HepG2 (cell line): ENCODE data around the gene GK. TPM values are rescaled to one million over a fixed set of nuclear protein-coding genes. Genes with fewer than 3 reads are reported as not detected.
"Not testable (repeated sequence)": the region's sequence is repeated elsewhere in the genome, so short reads cannot be mapped to it uniquely, and the experiment has no call there.

Experiments used
- ATAC-seq: fragments of 200-7000 bp; cut with Tn5 transposase; 3 replicates; pipeline ENCODE4 v1.9.1; 2020; ENCODE audit warnings: mild to moderate bottlenecking, moderate library complexity
- BruUV-seq: library from RNA; stranded (reverse); fragments of 400-500 nt; replicated peaks from 2 replicates; lab custom pipeline; 2021; lab: Mats Ljungman, UMichigan
- CTCF ChIA-PET: fragments of 300-600 bp; formaldehyde crosslinking; extraction: SDS; loops from one replicate; lab custom pipeline; 2021; ENCODE audit warnings: low total read pairs, inconsistent platforms, low intra/inter-chr PET ratio; lab: Yijun Ruan, JAX
- POLR2A ChIA-PET: fragments of 350-600 bp; sonication (Branson Sonifier 250); formaldehyde crosslinking; loops from one replicate; lab custom pipeline; 2020; ENCODE audit warnings: antibody characterized with exemption, inconsistent platforms; lab: Yijun Ruan, JAX
- DNase-seq: peaks from one replicate; pipeline ENCODE4 v3.0.0-alpha.2; 2015; ENCODE audit warnings: low spot score
- FAIRE-seq: peaks from 3 replicates; lab custom pipeline; 2011; peaks lifted over from hg19 to GRCh38; lab: Jason Lieb, UNC
- H2AFZ ChIP-seq: one replicate; pipeline ENCODE4 v1.6.1; 2011; ENCODE audit warnings: low read length, inconsistent platforms
- H3K27ac ChIP-seq: fragments of 300-600 bp; 3 replicates; pipeline ENCODE4 v1.8.0; 2011; ENCODE audit warnings: mixed run types, mild to moderate bottlenecking, mixed read lengths, low read length, inconsistent platforms; ENCODE audit not compliant: insufficient read depth; ENCODE audit errors: extremely low read length
- H3K27me3 ChIP-seq, 2 experiments: fragments of 200-600 bp in 1 of 2; 2 replicates in 1 of 2; 3 replicates in 1 of 2; pipeline versions ENCODE4 v1.6.0 to v1.8.0; 2011; ENCODE audit warnings: low read length in 2 of 2, mild to moderate bottlenecking in 2 of 2, moderate library complexity in 2 of 2, inconsistent platforms in 1 of 2; ENCODE audit not compliant: insufficient read depth in 2 of 2, control insufficient read depth in 1 of 2
- H3K36me3 ChIP-seq, 2 experiments: fragments of 200-600 bp in 1 of 2; replicated peaks in 1 of 2; 2 replicates in 1 of 2; 3 replicates in 1 of 2; pipeline versions ENCODE4 v1.5.1 to v1.8.0; 2011; ENCODE audit warnings: low read length in 2 of 2, inconsistent platforms in 1 of 2; ENCODE audit not compliant: insufficient read depth in 2 of 2, control insufficient read depth in 1 of 2
- H3K4me1 ChIP-seq: 2 replicates; pipeline ENCODE4 v1.5.1; 2012; ENCODE audit warnings: low read length, inconsistent platforms; ENCODE audit not compliant: insufficient read depth
- H3K4me2 ChIP-seq: 2 replicates; pipeline ENCODE4 v1.6.0; 2011; ENCODE audit warnings: low read depth, low read length, inconsistent platforms
- H3K4me3 ChIP-seq, 3 experiments: fragments of 200-600 bp in 1 of 3; sonication (generic), shearing (Covaris generic) in 1 of 3; replicated peaks in 1 of 3; 2 replicates each; pipeline ENCODE4 v1.5.1; 2011 to 2016; ENCODE audit warnings: low read length in 3 of 3, inconsistent platforms in 2 of 3, low read depth in 2 of 3, mild to moderate bottlenecking in 2 of 3, control low read depth in 1 of 3, mixed read lengths in 1 of 3; ENCODE audit not compliant: insufficient read depth in 1 of 3
- H3K79me2 ChIP-seq: one replicate; pipeline ENCODE4 v1.6.1; 2011; ENCODE audit warnings: low read length, inconsistent platforms; ENCODE audit not compliant: insufficient read depth
- H3K9ac ChIP-seq: 2 replicates; pipeline ENCODE4 v1.6.0; 2011; ENCODE audit warnings: mild to moderate bottlenecking, low read depth, low read length, inconsistent platforms; ENCODE audit not compliant: insufficient read depth
- H3K9me3 ChIP-seq: 2 replicates; pipeline ENCODE4 v1.5.1; 2012; ENCODE audit warnings: mild to moderate bottlenecking, low read length
- H4K20me1 ChIP-seq: 2 replicates; pipeline ENCODE4 v1.6.0; 2011; ENCODE audit warnings: inconsistent platforms, mild to moderate bottlenecking, low read length, moderate library complexity; ENCODE audit not compliant: insufficient read depth
- FIP1L1 ChIP-seq: fragments of 200-400 bp; formaldehyde crosslinking; IDR thresholded peaks from 2 replicates; pipeline ENCODE4 v1.6.1; 2018; ENCODE audit warnings: low read depth, mild to moderate bottlenecking, low read length, moderate library complexity, borderline replicate concordance; ENCODE audit not compliant: insufficient read depth
- NR2F6 ChIP-seq, 2 experiments: IDR thresholded peaks; 2 replicates each; pipeline ENCODE4 v1.6.1; 2016; ENCODE audit warnings: antibody characterized with exemption in 1 of 2, mild to moderate bottlenecking in 1 of 2
- PHF5A ChIP-seq: IDR thresholded peaks from one replicate; pipeline ENCODE4 v1.6.1; 2018; ENCODE audit warnings: low read depth, missing genetic modification reagents; ENCODE audit not compliant: unreplicated experiment
- TERF1 ChIP-seq: sonication (generic); formaldehyde crosslinking; IDR thresholded peaks from 2 replicates; pipeline ENCODE4 v1.8.0; 2022; ENCODE audit warnings: mild to moderate bottlenecking, missing genetic modification reagents, moderate library complexity
- ZNF224 ChIP-seq: sonication (generic); formaldehyde crosslinking; IDR thresholded peaks from 2 replicates; pipeline ENCODE4 v1.5.0; 2020; ENCODE audit warnings: mild to moderate bottlenecking, missing genetic modification reagents
- ZNF883 ChIP-seq: sonication (generic); formaldehyde crosslinking; IDR thresholded peaks from 2 replicates; pipeline ENCODE4 v1.5.1; 2020; ENCODE audit warnings: mild to moderate bottlenecking, missing genetic modification reagents; ENCODE audit errors: not compliant biosample characterization
- ZSCAN21 ChIP-seq: sonication (generic); formaldehyde crosslinking; IDR thresholded peaks from 2 replicates; pipeline ENCODE4 v1.8.0; 2022; ENCODE audit warnings: mild to moderate bottlenecking, missing genetic modification reagents, moderate library complexity, borderline replicate concordance
- WGBS: methylation state at CpG from one replicate; pipeline ENCODE4 v1.1.6; 2017; ENCODE audit warnings: low lambda C conversion rate; 5-methylcytosine and 5-hydroxymethylcytosine counted together
- in situ Hi-C: cut with HindIII; loops from 2 replicates; pipeline ENCODE4 v1.10.0; 2017; ENCODE audit warnings: low pct_unique_long_range_greater_than_20kb; ENCODE audit not compliant: extremely low pct_ligation_motif_present
- intact Hi-C: fragments of 100-400 bp; cut with micrococcal nuclease; formaldehyde crosslinking; loops from one replicate; pipeline ENCODE4 v1.10.0; 2022; ENCODE audit not compliant: unreplicated experiment
- polyA plus RNA-seq, 8 experiments: library from polyadenylated mRNA; depleted of rRNA in 3 of 8; stranded (reverse) in 7 of 8; unstranded in 1 of 8; fragments of >200 nt; fragmentation: Illumina TruSeq in 4 of 8; extraction: Trizol in 4 of 8; gene quantifications; 2 replicates each; pipeline versions ENCODE4 v1.2.1 to v1.2.3, GENCODE V29; 2011 to 2016; ENCODE audit warnings: low read depth in 4 of 8, missing spikeins in 1 of 8, mixed read lengths in 1 of 8; ENCODE audit not compliant: insufficient read depth in 1 of 8
- total RNA-seq, 5 experiments: library from RNA; depleted of rRNA; stranded (reverse); fragments of >200 nt; fragmentation: Illumina TruSeq; extraction: Trizol; gene quantifications; 2 replicates each; pipeline ENCODE4 v1.2.3, GENCODE V29; 2016; ENCODE audit warnings: low read depth in 1 of 5
- TF ChIP-seq, protein P1 (sequence below): IDR thresholded peaks from 2 replicates; pipeline ENCODE4 v1.6.1; 2016; ENCODE audit warnings: low read depth, missing genetic modification reagents, missing compliant biosample characterization
- TF ChIP-seq, protein P2 (sequence below), 2 experiments: sonication (generic) in 1 of 2; formaldehyde crosslinking in 1 of 2; IDR thresholded peaks; 2 replicates each; pipeline versions ENCODE4 v1.4.0 to v1.6.1; 2018 to 2020; ENCODE audit warnings: missing genetic modification reagents in 2 of 2, borderline replicate concordance in 1 of 2, low read depth in 1 of 2, mild to moderate bottlenecking in 1 of 2, missing biosample characterization in 1 of 2

The GK gene
- total and polyA plus RNA-seq, 2 of the 13 experiments (the other 11 are each of a cell fraction or from before 2014, with no cell fraction given), result 64.2 to 265 TPM

- H3K36me3 ChIP-seq, H3K27me3 ChIP-seq, H3K4me3 ChIP-seq, BruUV-seq, ATAC-seq, H3K79me2 ChIP-seq, H2AFZ ChIP-seq, H3K9ac ChIP-seq, in situ Hi-C loops, H3K27ac ChIP-seq, POLR2A ChIA-PET, FAIRE-seq, DNase-seq, H4K20me1 ChIP-seq, H3K4me1 ChIP-seq, CTCF ChIA-PET, intact Hi-C loops, H3K4me2 ChIP-seq, H3K9me3 ChIP-seq: not testable (repeated sequence)
- WGBS, result 16% methylated on average over 7 of the region's 7 CpGs
Measured at GRCh38 chrX:30773764-30774163, 120.5 kb downstream of the GK start.

DNA sequence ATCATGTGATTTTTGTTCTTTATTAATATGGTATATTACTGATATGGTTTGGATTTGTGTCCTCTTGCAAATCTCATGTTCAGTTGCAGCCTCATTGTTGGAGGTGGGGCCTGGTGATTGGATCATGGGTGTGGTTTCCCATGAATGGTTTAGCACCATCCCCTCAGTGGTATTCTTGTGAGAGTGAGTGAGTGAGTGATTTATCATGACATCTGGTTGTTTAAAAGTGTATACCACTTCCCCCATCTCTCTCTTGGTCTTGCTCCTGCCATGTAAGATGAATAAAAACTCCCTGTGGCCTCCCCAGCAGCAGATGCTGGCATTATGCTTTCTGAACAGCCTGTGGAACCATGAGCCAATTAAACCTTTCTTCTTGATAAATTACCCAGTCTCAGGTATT, 124.4 kb downstream of the GK start:
- Histone ChIP-seq H3K79me2 (no peaks in the 10 kb centered on the region), H3K4me3 (no peak overlapping the region), H3K9me3 (no peaks in the 10 kb centered on the region), H4K20me1 (no peaks in the 10 kb centered on the region), H3K27me3 (no peaks in the 10 kb centered on the region), H2AFZ (no peak overlapping the region), H3K36me3 (no peaks in the 10 kb centered on the region), H3K27ac (no peak overlapping the region), H3K4me2 (no peak overlapping the region), H3K4me1 (no peaks in the 10 kb centered on the region), H3K9ac (no peak overlapping the region)
- BruUV-seq, result no TSS peak
- intact Hi-C loops, result no loop called here
- DNase-seq (no peak), ATAC-seq (no peak), FAIRE-seq (no peak)
- CTCF ChIA-PET, result no interaction called here
- in situ Hi-C loops, result no loop called here
- POLR2A ChIA-PET, result no interaction called here
- TF ChIP-seq ZNF883 (CRISPR knock-in tag) (no peak), NR2F6 (IDR thresholded peaks at IDR 0.05) (no peak), NR2F6 (CRISPR knock-in tag; IDR thresholded peaks at IDR 0.05) (no peak), ZSCAN21 (no peak), PHF5A (CRISPR knock-in tag) (no peak), FIP1L1 (no peak), TERF1 (CRISPR knock-in tag) (no peak), ZNF224 (CRISPR knock-in tag) (no peak)
- TF ChIP-seq, protein P1, sequence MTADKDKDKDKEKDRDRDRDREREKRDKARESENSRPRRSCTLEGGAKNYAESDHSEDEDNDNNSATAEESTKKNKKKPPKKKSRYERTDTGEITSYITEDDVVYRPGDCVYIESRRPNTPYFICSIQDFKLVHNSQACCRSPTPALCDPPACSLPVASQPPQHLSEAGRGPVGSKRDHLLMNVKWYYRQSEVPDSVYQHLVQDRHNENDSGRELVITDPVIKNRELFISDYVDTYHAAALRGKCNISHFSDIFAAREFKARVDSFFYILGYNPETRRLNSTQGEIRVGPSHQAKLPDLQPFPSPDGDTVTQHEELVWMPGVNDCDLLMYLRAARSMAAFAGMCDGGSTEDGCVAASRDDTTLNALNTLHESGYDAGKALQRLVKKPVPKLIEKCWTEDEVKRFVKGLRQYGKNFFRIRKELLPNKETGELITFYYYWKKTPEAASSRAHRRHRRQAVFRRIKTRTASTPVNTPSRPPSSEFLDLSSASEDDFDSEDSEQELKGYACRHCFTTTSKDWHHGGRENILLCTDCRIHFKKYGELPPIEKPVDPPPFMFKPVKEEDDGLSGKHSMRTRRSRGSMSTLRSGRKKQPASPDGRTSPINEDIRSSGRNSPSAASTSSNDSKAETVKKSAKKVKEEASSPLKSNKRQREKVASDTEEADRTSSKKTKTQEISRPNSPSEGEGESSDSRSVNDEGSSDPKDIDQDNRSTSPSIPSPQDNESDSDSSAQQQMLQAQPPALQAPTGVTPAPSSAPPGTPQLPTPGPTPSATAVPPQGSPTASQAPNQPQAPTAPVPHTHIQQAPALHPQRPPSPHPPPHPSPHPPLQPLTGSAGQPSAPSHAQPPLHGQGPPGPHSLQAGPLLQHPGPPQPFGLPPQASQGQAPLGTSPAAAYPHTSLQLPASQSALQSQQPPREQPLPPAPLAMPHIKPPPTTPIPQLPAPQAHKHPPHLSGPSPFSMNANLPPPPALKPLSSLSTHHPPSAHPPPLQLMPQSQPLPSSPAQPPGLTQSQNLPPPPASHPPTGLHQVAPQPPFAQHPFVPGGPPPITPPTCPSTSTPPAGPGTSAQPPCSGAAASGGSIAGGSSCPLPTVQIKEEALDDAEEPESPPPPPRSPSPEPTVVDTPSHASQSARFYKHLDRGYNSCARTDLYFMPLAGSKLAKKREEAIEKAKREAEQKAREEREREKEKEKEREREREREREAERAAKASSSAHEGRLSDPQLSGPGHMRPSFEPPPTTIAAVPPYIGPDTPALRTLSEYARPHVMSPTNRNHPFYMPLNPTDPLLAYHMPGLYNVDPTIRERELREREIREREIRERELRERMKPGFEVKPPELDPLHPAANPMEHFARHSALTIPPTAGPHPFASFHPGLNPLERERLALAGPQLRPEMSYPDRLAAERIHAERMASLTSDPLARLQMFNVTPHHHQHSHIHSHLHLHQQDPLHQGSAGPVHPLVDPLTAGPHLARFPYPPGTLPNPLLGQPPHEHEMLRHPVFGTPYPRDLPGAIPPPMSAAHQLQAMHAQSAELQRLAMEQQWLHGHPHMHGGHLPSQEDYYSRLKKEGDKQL, result no peak
- TF ChIP-seq, protein P2, sequence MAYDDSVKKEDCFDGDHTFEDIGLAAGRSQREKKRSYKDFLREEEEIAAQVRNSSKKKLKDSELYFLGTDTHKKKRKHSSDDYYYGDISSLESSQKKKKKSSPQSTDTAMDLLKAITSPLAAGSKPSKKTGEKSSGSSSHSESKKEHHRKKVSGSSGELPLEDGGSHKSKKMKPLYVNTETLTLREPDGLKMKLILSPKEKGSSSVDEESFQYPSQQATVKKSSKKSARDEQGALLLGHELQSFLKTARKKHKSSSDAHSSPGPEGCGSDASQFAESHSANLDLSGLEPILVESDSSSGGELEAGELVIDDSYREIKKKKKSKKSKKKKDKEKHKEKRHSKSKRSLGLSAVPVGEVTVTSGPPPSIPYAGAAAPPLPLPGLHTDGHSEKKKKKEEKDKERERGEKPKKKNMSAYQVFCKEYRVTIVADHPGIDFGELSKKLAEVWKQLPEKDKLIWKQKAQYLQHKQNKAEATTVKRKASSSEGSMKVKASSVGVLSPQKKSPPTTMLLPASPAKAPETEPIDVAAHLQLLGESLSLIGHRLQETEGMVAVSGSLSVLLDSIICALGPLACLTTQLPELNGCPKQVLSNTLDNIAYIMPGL (CRISPR knock-in tag; IDR thresholded peaks at IDR 0.05; ENCODE audit: borderline replicate concordance in 1 of 2, low read depth in 1 of 2), result no peak
